HEK293T (cell line): ENCODE data around the gene LRMDA.

Experiments
- CTCF ChIA-PET: fragments of 350-600 bp; formaldehyde crosslinking; extraction: SDS; loops from one replicate; lab custom pipeline; 2021; ENCODE audit warnings: antibody characterized with exemption, inconsistent platforms; lab: Yijun Ruan, JAX
- POLR2A ChIA-PET: fragments of 350-600 bp; formaldehyde crosslinking; extraction: SDS; loops from one replicate; lab custom pipeline; 2020; ENCODE audit warnings: antibody characterized with exemption, inconsistent platforms; lab: Yijun Ruan, JAX
- DNase-seq: peaks from one replicate; pipeline ENCODE4 v3.0.0; 2012; ENCODE audit warnings: mixed read lengths; ENCODE audit errors: extremely low spot score
- ARNT ChIP-seq: fragments of 450-650 bp; IDR thresholded peaks from 2 replicates; pipeline ENCODE4 v1.6.1; 2017; ENCODE audit warnings: mild to moderate bottlenecking
- BHLHE40 ChIP-seq: fragments of 450-650 bp; IDR thresholded peaks from 2 replicates; pipeline ENCODE4 v1.6.1; 2016; ENCODE audit warnings: mild to moderate bottlenecking, moderate library complexity, borderline replicate concordance
- CTBP1 ChIP-seq: fragments of 450-650 bp; IDR thresholded peaks from 2 replicates; pipeline ENCODE4 v1.6.1; 2016; ENCODE audit warnings: borderline replicate concordance
- ELF4 ChIP-seq: fragments of 450-650 bp; IDR thresholded peaks from 2 replicates; pipeline ENCODE4 v1.6.1; 2017; ENCODE audit warnings: antibody characterized with exemption
- FOXA1 ChIP-seq: fragments of 450-650 bp; IDR thresholded peaks from 2 replicates; pipeline ENCODE4 v1.6.1; 2016; ENCODE audit warnings: mild to moderate bottlenecking
- FOXK2 ChIP-seq: fragments of 450-650 bp; IDR thresholded peaks from 2 replicates; pipeline ENCODE4 v1.6.1; 2016; ENCODE audit warnings: mild to moderate bottlenecking
- FOXM1 ChIP-seq: fragments of 450-650 bp; IDR thresholded peaks from 2 replicates; pipeline ENCODE4 v1.6.1; 2017; ENCODE audit warnings: mild to moderate bottlenecking, borderline replicate concordance
- HDGF ChIP-seq: fragments of 450-650 bp; IDR thresholded peaks from 2 replicates; pipeline ENCODE4 v1.6.1; 2017; ENCODE audit warnings: antibody characterized with exemption, borderline replicate concordance
- L3MBTL2 ChIP-seq: fragments of 450-650 bp; conservative IDR thresholded peaks from 2 replicates; pipeline ENCODE4 v1.6.1; 2016; ENCODE audit warnings: mild to moderate bottlenecking
- LEF1 ChIP-seq: fragments of 450-650 bp; IDR thresholded peaks from 2 replicates; pipeline ENCODE4 v1.6.1; 2017; ENCODE audit warnings: mild to moderate bottlenecking, borderline replicate concordance
- NFRKB ChIP-seq: fragments of 450-650 bp; IDR thresholded peaks from 2 replicates; pipeline ENCODE4 v1.6.1; 2016; ENCODE audit warnings: mild to moderate bottlenecking, moderate library complexity
- SP1 ChIP-seq: fragments of 450-650 bp; IDR thresholded peaks from 2 replicates; pipeline ENCODE4 v1.6.1; 2017
- SUZ12 ChIP-seq: fragments of 450-650 bp; IDR thresholded peaks from 2 replicates; pipeline ENCODE4 v1.6.1; 2016; ENCODE audit warnings: mild to moderate bottlenecking
- TARDBP ChIP-seq: fragments of 450-650 bp; IDR thresholded peaks from 2 replicates; pipeline ENCODE4 v1.6.1; 2016
- ZNF384 ChIP-seq: fragments of 450-650 bp; IDR thresholded peaks from 2 replicates; pipeline ENCODE4 v1.6.1; 2016
- TF ChIP-seq, protein P1 (sequence below): fragments of 450-650 bp; IDR thresholded peaks from 2 replicates; pipeline ENCODE4 v1.6.1; 2016

LRMDA gene

GRCh38 chr10:76119515-76119914 is 688.1 kb downstream of the LRMDA start:
- POLR2A ChIA-PET: no interaction called here
- DNase-seq: no peak
- TF ChIP-seq FOXK2 (no peak), FOXA1 (no peak), ZNF384 (no peak), SUZ12 (no peak), NFRKB (no peak), BHLHE40 (no peak)
- CTCF ChIA-PET: interaction anchor here (0.5 kb wide), 1 partner anchor 516 kb away, joined by 3 read pairs; no protein-coding TSS in a partner anchor

GRCh38 chr10:76122056-76122455 is 690.6 kb downstream of the LRMDA start:
- DNase-seq: no peak
- no peak for TF ChIP-seq NFRKB
- TF ChIP-seq FOXM1: no peak
- TF ChIP-seq SP1: no peak
- no peak for TF ChIP-seq L3MBTL2
- TF ChIP-seq SUZ12: no peak
- no peak for TF ChIP-seq ZNF384
- TF ChIP-seq LEF1: no peak
- no peak for TF ChIP-seq ELF4
- TF ChIP-seq HDGF: no peak
- TF ChIP-seq, protein P1, sequence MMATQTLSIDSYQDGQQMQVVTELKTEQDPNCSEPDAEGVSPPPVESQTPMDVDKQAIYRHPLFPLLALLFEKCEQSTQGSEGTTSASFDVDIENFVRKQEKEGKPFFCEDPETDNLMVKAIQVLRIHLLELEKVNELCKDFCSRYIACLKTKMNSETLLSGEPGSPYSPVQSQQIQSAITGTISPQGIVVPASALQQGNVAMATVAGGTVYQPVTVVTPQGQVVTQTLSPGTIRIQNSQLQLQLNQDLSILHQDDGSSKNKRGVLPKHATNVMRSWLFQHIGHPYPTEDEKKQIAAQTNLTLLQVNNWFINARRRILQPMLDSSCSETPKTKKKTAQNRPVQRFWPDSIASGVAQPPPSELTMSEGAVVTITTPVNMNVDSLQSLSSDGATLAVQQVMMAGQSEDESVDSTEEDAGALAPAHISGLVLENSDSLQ: no peak
- TF ChIP-seq ARNT: no peak
- no peak for TF ChIP-seq CTBP1
- no peak for TF ChIP-seq BHLHE40
- ChIA-PET POLR2A (no interaction called here), CTCF (no interaction called here)

GRCh38 chr10:76124280-76124679 is 692.9 kb downstream of the LRMDA start:
- POLR2A ChIA-PET: no interaction called here
- TF ChIP-seq ZNF384 (no peak), NFRKB (no peak), FOXK2 (no peak)
- DNase-seq: no peak
- CTCF ChIA-PET: interaction anchor here (1.3 kb wide), 1 partner anchor 9 kb away, joined by 3 read pairs; no protein-coding TSS in a partner anchor

- no peak for TF ChIP-seq FOXM1
- POLR2A ChIA-PET: no interaction called here
- CTCF ChIA-PET: interaction anchor here (1.5 kb wide), 1 partner anchor 31 kb away, joined by 3 read pairs; no protein-coding TSS in a partner anchor
- DNase-seq: no peak
These were observed 694.5 kb downstream of the LRMDA start for GRCh38 chr10:76125900-76126299.

DNA sequence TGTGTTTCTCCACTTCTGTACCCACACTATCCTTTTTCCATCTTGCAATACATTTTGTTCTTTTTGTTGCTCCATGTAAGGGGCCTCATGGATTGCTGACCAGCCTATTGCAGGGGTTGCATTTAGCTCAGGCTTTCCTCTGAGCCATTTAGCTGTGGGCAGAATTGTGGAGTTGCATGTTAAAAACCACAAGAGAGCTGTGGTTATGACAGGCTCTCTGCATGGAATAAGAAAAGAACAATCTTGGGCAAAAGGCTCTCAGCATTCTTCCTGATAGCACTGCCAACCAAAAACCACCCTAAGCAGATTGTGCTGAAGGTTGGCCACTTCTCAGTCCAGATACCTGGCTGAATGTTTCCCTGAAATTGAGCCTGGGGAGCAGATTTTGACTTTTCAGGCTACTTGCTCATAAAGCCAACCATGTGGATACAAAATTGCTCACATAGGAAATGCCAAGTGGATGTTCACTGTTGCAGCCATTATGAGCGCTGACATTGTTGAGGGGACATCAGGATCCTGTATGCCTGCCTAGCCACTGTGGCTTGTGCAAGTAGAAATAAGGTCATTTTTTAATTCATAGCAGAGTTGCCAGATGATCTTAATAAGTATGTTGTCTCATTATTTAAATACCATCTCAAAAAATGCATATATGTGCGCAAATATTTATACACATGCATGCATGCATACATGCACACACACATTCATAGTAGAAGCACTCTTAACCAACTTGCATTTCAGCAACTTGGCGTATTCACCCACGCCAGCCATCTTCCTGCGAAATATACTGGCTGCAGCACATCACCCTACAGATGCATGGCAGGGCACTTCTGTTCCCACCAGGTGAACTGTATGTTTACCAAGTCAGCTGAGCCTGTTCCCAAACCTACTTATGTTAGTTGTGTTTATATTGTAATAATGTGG is 695.4 kb downstream of the LRMDA start:
- no peak for TF ChIP-seq LEF1
- TF ChIP-seq L3MBTL2: no peak
- TF ChIP-seq HDGF: no peak
- no peak for TF ChIP-seq ZNF384
- TF ChIP-seq SP1: no peak
- no peak for TF ChIP-seq FOXM1
- POLR2A ChIA-PET: no interaction called here
- CTCF ChIA-PET: no interaction called here
- DNase-seq: no peak

- ChIA-PET POLR2A (no interaction called here), CTCF (no interaction called here)
- no peak for TF ChIP-seq LEF1
- TF ChIP-seq SP1: no peak
- TF ChIP-seq, protein P1: no peak
- no peak for TF ChIP-seq ELF4
- no peak for TF ChIP-seq L3MBTL2
- TF ChIP-seq HDGF: no peak
- no peak for TF ChIP-seq FOXK2
- no peak for DNase-seq
These were observed 696.7 kb downstream of the LRMDA start for GRCh38 chr10:76127984-76128589.

DNA sequence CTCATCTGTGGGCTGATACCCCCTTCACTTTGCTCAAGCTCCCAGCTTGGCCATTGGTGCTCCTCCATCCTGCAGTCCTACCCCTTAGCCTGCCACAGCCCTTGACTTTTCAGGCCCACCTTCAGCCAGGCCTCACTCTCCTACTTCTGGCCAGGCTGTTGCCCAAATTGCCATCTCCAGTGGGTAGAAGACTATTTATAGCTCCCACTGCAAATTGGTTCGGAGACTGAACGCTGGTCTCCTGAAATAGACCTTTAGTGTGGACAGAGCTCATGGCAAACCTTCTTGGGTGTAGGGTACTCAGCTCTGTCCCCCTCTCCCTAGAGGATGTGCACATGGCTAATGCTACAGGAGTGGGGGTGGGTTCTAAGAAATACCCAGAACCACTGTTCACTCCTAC is 697.8 kb downstream of the LRMDA start:
- ChIA-PET POLR2A (no interaction called here), CTCF (no interaction called here)
- no peak for TF ChIP-seq FOXK2
- TF ChIP-seq ELF4: no peak
- no peak for TF ChIP-seq L3MBTL2
- TF ChIP-seq FOXM1: no peak
- TF ChIP-seq TARDBP: no peak
- no peak for TF ChIP-seq BHLHE40
- TF ChIP-seq FOXA1: no peak
- no peak for TF ChIP-seq ARNT
- TF ChIP-seq HDGF: no peak
- no peak for TF ChIP-seq ZNF384
- no peak for TF ChIP-seq SP1
- no peak for TF ChIP-seq LEF1
- TF ChIP-seq CTBP1: no peak
- TF ChIP-seq NFRKB: no peak
- TF ChIP-seq SUZ12: no peak
- TF ChIP-seq, protein P1: no peak
- no peak for DNase-seq
